ENCODE data around the gene FKRP.
"Not testable (repeated sequence)": the region's sequence is repeated elsewhere in the genome, so short reads cannot be mapped to it uniquely, and the experiment has no call there.

FKRP gene

GRCh38 chr19:46759817-46760333, 14.0 kb downstream of the FKRP start:
- DNase-seq: no peak

DNA sequence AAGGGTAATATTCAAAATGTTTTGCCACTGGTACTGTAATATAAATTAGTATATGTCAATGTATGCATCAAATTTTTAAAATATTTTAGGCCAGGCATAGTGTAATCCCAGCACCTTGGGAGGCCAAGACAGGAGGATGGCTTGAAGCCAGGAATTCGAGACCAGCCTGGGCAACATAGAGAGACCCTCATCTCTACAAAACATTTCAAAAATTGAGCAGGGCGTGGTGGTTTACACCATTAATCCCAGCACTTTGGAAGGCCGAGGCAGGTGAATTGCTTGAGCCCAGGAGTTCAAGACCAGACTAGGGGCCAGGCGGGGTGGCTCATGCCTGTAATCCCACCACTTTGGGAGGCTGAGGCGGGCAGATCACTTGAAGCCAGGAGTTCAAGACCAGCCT, 14.5 kb downstream of the FKRP start:
- no peak for DNase-seq

GRCh38 chr19:46760897-46761296, 15.0 kb downstream of the FKRP start:
- not testable (repeated sequence) for DNase-seq

DNA sequence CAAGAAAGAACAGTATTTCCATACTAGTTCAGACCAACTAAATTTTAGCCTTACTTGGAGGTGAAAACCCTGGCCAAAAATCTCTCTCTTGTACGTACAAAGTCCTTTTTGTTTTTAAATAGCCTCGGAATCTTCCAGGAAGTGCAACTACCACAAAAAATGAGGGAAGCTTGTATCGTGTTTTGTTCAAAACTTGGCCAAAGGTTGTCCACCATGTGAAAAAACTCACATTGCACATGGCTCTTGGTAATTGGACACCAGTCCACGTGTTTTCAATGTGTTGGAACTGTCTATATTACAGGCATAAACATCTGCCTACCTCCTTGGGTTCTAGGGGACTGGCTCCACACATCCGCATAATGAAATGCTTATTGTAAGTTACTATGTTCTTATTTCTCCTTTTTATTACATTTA, 15.6 kb downstream of the FKRP start:
- DNase-seq: no peak

GRCh38 chr19:46762245-46762890, 16.5 kb downstream of the FKRP start:
- no peak for DNase-seq

DNA sequence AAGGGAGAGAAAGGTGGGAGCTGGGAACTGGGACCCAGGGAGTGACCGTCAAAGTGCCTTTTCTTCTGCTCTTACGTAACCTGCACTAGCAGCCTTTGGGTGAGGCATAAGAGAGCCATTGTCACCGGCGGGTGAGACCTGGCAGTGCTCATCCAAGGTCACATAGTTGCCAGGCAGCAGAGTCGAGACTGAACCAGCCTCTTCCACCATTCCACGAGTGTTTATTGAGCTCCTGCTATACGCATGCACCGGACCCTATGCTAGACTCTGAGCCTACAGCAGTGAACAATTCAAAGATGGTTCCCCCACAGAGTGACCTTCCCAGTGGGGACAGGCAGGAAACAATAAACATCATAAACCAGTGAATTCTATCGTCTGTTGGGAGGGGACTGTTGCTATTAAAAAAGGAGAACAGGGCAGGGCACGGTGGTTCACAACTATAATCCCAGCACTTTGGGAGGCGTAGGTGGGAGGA, 19.0 kb downstream of the FKRP start:
- DNase-seq: no peak

GRCh38 chr19:46766569-46767317, 20.9 kb downstream of the FKRP start:
- peak; percentile 47 for DNase-seq

DNA sequence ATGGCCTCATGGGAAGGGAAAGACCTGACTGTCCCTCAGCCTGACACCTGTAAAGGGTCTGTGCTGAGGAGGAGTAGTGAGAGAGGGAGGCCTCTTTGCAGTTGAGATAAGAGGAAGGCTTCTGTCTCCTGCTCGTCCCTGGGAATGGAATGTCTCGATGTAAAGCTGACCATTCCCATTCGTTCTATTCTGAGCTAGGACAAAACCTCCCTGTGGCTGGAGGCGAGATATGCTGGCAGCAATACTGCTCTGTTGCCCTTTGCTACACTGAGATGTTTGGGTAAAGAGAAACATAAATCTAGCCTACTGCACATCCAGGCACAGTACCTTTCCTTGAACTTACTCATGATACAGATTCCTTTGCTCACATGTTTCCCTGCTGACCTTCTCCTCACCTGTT, 22.9 kb downstream of the FKRP start:
- DNase-seq: not testable (repeated sequence)

DNA sequence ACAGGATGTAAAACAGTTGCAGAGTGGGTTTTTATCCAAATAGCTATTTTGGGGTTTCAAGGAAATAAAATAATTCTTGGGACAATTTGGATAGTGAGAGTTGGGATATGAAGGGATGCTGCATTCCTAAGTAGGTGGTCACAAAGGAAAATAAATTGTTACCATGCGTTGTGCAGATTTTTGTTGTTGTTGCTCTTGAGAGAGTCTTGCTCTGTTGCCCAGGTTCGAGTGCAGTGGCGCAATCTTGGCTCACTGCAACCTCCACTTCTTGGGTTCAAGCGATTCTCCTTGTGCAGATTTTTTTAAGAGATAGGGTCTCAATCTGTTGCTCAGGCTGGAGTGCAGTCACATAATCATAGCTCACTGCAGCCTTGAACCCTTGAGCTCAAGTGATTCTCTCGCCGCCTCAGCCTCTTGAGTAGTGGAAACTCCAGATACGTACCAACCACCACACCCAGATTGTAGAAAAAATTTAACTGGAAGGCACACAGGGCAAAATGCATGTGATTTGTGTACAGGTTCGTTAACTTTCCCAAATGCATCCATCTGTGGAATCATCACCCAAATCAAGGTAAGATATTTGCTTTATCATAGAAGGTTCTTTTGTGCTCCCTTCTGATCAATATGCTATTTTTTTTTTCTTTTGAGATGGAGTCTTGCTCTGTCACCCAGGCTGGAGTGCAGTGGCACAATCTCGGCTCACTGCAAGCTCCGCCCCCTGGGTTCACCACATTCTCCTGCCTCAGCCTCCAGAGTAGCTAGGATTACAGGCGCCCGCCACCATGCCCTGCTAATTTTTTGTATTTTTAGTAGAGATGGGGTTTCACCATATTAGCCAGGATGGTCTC, 26.5 kb downstream of the FKRP start:
- no peak for DNase-seq

DNA sequence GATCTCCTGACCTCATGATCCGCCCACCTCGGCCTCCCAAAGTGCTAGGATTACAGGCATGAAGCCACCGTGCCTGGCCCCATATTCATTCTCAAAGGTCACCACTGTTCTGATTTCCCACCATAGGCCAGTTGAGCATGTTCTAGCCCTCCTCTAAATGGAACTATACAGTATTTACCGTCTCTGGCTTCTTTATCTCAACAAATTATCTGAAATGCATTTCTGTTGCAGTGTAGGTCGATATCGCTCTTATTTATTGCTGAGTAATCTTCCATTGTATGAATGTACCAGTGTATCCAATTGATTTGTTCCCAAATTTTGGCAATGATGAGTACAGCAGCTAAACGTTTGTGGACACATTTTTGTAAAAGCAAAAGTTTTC, 27.2 kb downstream of the FKRP start:
- DNase-seq: no peak

DNA sequence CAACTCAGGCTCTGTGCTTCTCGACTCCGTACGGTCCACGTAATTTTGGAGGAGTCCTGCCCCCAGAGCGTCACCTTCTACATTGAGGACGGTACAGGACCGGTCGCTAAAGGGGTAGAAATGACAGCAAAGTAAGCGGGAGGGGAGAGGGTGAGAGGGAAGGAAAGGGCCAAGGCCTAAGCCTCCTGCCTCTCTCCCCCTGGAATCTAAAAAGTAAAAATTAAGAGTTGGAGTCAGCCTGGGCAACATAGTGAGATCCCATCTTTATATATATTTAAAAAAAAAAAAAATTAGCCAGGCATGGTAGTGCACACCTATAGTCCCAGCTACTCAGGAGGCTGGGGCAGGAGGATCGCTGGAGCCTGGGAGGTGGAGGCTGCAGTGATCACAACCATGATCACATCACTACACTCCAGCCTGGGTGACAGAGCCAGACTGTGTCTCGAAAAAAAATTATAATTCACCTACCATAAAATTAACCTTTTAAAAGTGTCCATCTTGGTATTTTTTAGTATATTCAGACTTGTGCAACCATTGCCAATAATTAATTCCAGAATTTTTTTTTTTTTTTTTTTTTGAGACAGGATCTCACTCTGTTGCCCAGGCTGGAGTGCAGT, 29.9 kb downstream of the FKRP start:
- DNase-seq: no peak

DNA sequence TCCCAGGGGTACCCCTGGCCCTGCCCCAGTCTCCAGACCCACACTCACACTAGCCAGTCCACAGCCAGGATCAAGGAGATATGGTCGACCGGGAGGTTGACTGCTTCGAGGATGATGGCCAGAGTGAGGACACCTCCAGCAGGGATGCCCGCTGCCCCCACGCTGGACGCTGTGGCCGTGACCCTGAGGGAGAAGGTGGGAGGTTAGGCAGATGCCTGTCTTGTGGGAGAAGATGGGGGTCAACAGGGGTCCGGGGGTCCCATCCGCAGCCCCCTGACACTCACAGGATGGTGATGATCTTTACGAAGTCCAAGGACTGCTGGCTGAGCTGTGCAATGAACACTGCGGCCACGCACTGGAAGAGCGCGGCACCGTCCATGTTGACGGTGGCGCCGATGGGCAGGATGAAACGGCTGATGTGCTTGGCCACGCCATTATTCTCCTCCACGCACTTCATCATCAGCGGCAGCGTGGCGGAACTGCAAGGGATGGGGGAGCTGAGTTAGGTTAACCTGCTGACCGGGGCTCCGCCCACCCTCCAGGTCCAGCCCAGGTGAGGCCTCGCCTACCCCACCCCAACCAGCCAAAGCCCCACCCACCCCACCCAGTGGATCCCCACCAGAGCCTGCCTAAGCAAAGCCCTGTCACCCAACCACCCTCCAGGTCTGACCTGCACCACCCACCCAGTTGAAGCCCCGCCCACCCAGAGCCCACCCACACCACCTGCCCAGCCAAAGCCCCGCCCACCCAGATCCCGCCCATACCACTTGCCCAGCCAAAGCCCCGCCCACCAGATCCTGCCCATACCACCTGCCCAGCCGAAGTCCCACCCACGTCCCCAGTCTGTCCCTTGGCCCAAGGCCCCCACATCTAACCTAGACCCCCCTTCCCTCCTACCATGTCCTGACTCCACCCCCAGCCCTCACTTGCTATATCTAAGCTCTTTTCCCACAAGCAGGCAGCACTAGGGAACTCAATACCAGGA, 31.4 kb downstream of the FKRP start:
- DNase-seq: no peak

- not testable (repeated sequence) for DNase-seq
Observed at GRCh38 chr19:46777956-46778645, 32.2 kb downstream of the FKRP start.

DNA sequence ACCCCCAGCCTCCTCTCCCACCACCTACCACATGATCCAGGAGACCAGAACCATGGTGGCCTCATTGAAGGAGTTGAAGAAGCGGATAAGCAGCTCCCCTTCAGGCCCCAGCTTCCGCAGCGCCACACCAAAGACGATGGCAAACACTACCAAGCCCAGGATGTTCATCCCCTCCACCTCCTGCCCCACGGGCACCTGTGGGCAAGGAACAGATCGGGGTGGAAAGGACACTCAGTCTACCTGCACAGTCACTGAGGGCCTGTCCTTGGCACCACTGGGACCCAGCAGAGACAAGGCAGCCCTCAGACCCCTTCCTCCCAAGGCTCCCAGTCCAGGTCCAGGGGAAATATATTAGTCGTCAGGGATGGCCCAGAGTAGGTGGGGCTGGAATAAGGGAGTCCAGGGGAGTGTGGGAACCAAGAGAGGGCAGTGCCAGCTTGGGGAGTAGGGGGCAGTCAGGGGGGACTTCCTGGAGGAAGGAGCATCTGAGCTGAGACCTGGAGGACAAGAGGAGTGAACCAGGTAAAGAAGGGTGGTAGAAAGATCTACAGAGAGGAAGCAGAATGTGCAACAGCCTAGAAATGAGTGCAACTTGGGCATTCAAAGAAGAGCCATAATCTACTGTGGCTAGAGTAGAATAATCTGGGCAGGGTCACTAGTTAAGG, 36.6 kb downstream of the FKRP start:
- DNase-seq: no peak

DNA sequence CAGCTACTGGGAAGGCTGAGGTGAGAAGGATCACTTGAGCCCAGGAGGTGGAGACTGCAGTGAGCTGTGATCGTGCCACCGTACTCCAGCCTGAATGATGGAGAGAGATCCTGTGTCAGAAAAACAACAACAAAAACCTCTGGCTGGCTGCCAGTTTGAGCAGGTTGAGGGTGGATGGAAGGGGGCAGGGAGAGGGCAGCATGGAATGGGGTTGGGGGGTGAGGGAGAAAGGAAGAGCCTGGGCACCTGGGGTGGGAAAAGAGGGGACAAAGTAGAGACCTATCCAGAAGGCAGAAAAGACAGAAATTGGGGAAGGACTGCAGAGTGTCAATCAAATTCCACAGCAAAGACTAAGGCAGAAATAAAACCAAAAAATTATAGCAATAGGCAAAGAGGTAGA, 37.8 kb downstream of the FKRP start:
- no peak for DNase-seq

DNA sequence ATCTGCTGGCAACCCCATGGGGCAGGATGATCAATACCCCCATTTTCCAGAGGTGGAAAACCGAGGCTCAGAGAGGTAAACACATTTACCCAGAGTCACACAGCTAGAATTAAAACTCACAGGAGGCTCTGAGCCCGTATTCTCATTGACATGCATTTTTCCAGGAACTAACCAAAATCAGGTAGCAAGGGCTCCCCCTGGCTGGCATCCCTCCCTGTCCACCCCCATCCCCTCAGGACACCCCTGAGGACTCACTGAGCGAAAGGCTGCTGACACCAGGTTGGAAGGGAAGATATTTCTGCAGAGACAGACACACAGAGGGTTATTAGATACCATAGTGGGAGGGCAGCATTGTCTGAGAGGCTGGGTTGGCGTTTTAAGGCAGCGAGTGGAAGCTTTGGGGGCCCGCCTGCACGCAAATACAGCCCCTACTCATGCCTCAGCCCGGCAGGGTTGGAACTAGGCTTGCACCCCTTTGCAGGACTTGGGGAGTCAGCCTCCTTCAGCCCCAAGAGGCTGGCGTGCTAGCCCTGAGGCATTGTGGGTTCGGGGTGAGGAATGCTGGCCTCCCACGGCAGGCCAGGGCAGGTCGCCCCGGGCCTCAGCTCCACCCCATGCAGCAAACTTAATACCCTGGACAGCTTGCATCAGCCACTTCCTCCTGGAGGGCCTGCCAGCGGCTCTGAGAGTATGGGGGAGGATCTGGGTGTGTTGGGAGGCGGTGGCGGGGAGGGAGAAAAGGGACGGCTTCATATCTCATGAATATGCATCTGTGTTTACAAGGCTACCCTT, 38.6 kb downstream of the FKRP start:
- no peak for DNase-seq

DNA sequence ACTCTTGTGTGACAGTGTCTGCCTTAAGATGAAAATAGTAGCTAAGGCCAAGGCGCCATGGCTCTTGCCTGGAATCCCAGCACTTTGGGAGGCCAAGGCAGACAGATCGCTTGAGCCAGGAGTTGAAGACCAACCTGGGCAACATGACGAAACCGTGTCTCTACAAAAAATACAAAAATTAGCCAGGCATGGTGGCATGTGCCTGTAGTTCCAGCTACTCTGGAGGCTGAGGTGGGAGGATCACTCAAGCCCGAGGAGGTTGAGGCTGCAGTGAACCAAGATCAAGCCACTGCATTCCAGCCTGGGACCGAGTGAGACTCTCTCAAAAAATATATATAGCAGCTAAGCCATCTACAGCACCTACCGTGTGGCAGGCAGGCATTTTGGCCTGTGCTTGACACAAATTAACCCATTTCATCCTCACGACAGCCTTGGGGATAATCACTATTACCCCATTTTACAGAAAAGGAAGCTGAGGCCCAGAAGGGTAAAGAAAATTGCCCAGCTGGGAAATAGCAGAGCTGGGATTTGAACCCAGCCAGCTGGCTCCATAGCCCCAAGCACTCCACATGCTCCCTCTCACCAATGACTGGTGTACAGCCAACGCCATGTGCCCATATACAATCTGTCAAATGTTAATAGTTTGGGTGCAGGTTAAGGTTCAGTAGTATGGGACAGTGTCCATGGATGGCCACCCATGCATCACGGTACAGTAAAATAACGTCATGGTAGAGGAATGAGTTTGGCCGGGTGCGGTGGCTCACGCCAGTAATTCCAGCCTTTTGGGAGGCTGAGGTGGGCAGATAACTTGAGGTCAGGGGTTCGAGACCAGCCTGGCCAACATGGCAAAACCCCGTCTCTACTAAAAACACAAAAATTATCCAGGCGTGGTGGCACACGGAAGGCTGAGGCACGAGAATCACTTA, 39.5 kb downstream of the FKRP start:
- no peak for DNase-seq

GRCh38 chr19:46785980-46786235, 40.1 kb downstream of the FKRP start:
- DNase-seq: no peak

All from activated CD4-positive, alpha-beta T cell treated with anti-CD3 and anti-CD28 coated beads for 1 hour (primary cell).